ENCODE results near the gene OR2W3.

The OR2W3 gene

DNA sequence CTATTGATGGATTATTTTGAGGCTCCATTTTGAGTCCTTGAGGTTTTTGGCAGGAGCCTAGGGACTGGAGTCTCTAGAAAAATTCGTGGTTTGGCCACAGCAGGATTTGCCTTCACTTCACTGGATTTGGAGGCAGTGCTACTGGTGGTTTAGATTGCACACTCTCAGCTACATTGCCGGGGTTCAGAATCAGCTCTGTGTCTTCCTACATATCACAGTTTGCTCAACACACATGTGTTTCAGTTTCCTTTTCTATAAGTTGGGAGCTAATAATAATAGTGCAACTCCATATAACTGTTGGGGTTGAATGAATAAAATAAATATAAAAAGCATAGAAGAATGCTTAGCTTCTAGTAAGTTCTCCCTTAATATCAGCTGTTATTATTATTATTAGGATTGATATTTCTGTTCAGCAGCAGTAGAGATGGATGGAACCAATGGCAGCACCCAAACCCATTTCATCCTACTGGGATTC lies at the start of gene OR2W3:
Gene OR2W3 (plus strand): TSS at position 425 of the 475 bp plus-strand sequence. CDS start 0 bp downstream, at position 425.
- DNase-seq (ENCODE audit: low spot score) = no peak

GRCh38 chr1:247845693-247846017 lies 49.7 kb upstream of the OR2W3 start:
- DNase-seq (ENCODE audit: low spot score) = no peak

DNA sequence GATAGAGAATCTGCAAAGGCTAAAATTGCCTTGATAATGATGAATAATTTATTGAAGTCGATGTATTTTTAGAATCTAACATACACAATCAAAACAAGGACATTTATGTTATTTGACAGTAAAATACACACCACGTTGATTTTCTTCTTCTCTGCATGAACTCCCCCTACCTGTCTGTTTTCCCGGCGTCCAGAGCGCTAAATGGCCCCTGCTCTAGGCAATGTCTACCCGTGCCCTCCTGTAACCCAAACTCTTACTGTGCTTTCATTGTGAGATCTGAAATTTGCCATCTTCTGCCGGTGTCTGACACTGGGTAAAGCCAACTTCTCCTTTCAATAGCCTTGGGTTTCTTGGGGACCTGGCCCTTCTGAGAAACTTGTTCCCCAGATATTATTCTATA lies 47.0 kb upstream of the OR2W3 start:
- no peak for DNase-seq (ENCODE audit: low spot score)

DNA sequence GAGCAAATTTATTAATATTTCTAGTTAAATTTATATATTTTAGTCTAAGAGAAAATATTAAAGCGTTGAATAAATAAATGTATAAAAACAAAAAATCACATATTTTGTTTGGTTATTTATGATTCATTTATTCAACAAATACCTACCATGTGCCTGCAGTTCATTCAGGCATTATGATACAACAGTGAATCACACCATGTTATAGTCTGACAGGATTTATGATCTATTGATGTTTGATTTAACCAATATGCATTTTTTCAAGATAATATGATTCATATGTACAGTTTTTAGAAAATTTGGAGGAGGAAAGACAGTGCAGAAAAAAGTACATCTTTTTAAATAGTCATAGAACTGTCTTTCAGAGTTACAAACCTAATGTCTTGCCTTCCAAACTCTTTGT lies 45.8 kb upstream of the OR2W3 start:
- no peak for DNase-seq (ENCODE audit: low spot score)

DNA sequence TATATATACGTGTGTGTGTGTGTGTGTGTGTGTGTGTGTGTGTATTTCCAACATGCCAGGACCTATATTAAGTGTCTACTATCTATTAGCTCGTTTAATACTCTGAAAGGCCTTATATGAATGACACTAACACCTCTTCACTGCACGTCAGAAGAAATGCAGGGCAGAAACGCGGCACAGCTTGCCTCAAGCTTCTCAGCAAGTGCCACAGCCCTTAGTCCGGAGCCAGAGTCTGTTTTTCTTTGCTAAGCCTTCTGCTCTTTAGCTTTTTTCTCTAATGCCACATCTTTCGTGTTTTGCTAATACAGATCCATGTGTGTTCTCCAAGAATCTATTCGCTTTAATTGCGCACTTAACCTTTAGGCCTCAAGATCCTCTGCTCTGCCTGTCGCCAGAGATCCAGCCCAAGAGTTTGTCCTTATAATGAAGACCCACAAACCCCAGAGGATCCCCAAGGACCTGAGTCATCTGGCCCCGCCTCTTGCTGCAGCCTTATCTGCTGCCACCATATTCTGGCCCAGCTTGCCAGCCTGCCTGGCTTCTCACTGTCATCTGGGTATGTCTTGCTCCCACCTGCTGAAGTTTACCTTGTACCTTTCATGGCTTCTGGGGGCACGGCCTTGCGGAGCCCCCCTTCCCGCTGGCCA lies 40.4 kb upstream of the OR2W3 start:
- DNase-seq (ENCODE audit: low spot score) = no peak

DNA sequence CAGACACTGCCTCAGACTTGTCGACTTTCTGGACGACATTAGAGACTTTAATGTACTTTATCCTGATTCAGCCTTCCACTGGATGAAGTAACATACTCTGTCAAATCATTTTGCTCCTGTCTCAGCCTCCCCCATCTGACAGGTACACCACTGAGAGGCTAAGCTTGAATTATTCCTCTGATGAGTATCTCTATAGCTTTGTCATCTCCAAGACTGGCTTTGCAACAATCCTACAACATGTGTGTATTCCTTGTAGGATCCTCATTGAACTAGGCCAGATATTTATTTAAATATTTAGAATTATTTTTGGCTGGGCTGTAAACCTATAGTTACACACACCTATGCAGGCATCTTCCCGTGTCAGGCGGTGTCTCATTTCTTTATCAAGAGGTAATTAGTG lies 39.5 kb upstream of the OR2W3 start:
- no peak for DNase-seq (ENCODE audit: low spot score)

DNA sequence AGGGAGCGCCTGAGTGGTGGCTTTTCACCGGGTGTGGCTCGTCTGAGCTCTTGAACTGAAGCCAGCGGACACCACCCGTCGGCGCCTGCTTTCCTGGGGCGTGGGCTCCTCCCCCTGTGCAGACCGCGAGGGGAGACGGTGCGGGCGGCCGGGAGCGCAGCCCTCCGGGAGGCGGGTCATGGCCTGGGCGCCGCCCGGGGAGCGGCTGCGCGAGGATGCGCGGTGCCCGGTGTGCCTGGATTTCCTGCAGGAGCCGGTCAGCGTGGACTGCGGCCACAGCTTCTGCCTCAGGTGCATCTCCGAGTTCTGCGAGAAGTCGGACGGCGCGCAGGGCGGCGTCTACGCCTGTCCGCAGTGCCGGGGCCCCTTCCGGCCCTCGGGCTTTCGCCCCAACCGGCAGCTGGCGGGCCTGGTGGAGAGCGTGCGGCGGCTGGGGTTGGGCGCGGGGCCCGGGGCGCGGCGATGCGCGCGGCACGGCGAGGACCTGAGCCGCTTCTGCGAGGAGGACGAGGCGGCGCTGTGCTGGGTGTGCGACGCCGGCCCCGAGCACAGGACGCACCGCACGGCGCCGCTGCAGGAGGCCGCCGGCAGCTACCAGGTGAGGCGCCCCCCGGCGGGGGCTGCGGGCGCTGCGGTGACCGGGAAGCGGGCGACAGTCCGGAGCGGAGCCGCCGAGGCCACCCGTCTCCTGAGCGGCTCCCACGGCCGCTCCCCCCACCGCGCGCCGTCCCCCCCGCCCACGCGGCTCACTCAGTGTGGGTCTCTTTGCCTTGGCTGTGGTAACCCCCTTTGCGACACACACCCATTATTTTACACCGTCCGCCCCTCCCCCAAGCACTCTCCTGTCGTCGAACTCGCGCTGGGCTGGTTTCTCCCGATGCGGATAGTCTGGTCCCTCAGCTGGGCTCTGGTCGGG lies 38.1 kb upstream of the OR2W3 start, which contains the start of gene TRIM58:
Gene TRIM58 (plus strand): TSS at position 119 of the 916 bp plus-strand sequence. CDS start 60 bp downstream, at position 179.
- peak; percentile 7 for DNase-seq (ENCODE audit: low spot score)

DNA sequence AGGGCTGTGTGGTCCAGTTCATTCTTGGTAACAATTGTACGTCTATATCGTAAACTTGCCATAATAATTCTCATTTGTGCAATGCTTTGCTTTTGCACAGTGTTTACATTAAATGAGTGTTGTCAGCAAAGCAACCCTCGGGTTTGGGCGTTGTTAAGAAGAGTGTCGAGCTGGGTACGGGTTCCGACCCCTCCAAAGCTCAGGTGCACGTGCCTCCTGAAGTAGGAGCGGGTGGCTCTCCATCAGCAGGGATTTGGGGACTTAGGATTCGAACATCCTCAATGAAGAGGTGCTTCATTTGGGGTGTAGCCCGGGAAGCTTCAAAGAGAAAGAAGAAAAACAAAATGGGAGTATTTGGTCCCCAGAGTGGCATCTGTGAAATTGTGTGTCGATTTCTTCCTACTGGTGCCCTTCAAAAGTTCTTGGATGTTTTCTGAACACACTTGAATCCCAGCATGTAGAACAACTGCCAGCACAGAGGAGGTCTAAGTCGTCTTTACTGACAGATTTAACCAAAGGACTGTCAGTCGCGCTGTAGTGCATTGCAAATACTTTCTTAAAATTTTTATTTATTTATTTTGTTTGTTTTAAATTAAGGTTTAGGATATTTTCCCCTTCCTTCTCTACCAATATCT lies 37.3 kb upstream of the OR2W3 start:
- DNase-seq (ENCODE audit: low spot score) = no peak

DNA sequence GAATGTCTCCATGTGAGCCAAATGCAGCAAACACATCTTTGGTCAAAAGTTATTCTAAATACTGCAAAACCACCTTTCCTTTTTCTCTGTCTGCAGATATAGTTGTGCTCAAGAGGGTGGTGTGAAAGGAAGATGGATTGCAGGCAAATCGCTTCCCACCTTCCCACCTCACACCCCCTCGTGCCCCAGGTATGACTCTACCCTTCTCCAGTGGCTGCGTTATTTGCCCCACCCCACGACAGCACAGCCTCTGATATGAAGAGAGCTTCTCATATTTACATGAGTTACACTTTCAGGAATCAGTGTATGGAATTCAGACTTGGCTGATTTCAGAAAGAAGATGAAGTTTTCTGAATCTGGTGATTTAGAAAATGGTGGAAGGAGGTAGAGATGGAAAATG lies 32.6 kb upstream of the OR2W3 start:
- DNase-seq (ENCODE audit: low spot score) = no peak

DNA sequence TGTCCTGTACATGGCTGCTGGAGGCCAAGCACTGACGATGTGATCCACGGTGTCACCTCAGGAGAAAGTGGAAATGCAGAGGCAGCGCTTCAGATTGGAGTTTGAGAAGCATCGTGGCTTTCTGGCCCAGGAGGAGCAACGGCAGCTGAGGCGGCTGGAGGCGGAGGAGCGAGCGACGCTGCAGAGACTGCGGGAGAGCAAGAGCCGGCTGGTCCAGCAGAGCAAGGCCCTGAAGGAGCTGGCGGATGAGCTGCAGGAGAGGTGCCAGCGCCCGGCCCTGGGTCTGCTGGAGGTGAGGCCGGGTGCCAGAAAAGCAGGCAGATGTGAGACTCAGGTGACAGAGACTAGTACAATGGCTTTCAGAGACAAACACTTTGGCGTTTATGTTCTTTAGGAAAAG lies 30.7 kb upstream of the OR2W3 start:
- no peak for DNase-seq (ENCODE audit: low spot score)

DNA sequence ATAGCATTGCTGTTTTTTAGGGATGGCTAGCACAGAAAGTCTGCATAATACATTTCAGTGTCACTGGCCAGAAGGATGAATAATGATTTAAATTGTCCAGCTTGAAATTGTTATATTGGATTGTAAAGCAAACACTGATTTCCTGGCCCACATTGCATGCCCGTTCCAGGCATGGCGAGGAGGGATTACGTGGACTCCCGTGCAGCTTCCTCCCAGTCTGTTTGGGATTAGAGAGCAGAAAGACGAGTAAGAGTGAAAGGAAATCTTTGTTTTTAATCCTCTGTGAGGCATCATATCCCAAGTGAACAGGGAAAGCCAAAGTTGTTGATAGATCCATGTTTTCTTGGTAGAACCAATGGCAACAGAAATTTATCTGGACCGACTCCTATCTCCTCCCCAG lies 30.0 kb upstream of the OR2W3 start:
- no peak for DNase-seq (ENCODE audit: low spot score)

DNA sequence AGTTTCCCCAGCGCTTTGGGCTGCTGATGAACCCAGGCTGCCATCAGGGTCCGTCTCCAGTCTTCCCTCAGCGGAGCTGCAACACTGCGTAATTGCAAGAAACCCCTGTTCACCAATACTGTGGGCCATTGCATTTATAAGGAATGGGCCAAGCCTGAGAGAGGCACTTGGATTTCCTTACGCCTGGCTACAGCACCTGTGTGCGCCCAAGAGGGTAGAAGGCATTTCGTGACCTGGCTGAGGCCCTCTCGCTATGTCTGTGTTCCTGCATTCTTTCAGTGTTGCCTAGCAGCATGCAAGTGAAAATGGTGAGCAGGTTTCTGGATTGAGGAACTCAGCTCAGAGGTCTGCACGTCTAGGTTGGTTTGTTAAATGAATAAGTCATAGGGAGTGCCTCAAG lies 12.0 kb upstream of the OR2W3 start:
- DNase-seq (ENCODE audit: low spot score) = no peak

DNA sequence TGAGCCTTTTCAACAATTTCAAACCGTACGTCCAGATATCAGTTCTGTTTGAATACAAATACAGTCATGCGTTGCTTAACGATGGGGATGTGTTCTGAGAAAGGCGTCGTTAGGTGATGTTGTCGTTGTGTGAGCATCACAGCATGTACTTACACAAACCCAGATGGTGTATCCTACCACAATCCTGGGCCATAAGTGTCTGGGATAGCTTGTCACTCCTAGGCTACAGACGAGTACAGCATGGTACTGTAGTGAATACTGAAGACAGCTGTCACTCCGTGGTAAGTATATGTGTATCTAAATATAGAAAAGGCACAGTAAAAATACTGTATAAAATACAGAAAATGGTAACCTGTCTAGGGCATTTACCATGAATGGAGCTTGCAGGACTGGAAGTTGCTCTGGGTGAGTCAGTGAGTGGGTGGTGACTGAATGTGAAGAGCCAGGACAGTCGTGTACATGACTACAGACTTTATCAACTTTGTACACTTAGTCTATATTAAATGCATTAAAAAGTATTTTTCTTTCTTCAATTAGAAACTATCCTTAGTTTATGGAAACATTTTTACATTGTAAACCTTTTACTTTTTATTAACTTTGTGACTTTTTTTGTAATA lies 10.5 kb upstream of the OR2W3 start:
- DNase-seq (ENCODE audit: low spot score) = no peak

GRCh38 chr1:247895976-247896375 lies 589 bp downstream of the OR2W3 start:
- DNase-seq (ENCODE audit: low spot score) = no peak

DNA sequence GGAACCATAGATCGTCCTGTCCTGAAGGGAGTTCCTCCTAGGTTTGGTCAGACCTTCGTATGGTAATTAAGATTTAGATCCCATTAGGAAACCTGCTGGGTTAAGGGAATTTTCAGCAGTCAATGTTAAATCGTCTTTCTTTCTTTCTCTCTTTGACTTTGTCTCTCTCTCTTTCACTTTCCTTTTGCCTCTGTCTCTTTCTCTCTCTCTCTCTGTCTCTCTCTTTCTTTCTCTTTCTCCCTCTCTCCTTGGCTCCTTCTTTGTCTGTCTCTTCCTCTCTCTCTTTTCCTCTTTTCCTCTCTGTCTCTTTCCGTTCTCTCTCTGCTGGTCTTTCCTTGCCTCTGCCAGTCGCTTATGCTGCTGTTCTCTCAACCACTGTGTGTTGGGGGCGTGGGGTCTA lies 8.7 kb downstream of the OR2W3 start:
- no peak for DNase-seq (ENCODE audit: low spot score)

DNA sequence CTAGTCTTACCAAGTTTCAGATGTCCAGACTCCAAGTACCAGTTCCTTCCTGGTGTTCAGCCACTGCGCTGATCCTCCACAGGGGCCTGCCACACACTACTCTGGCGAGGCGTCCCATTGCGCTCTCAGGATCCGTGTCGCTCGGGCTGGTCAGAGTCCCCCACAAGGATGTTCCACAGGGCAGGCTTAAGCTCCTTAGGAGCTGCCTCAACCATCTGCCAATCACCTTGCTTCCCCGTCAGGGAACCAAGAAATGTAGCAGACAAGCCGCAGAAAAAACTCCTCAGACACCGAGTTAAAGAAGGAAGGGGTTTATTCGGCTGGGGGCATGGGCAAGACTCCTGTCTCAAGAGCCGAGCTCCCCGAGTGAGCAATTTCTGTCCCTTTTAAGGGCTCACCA lies 9.8 kb downstream of the OR2W3 start:
- no peak for DNase-seq (ENCODE audit: low spot score)

- DNase-seq (ENCODE audit: low spot score) = no peak
These were observed 10.6 kb downstream of the OR2W3 start for GRCh38 chr1:247905910-247906503.

GRCh38 chr1:247906504-247907047 lies 11.2 kb downstream of the OR2W3 start:
- DNase-seq (ENCODE audit: low spot score) = peak; percentile 9

- no peak for DNase-seq (ENCODE audit: low spot score)
These were observed 13.4 kb downstream of the OR2W3 start for GRCh38 chr1:247908766-247909165.

GRCh38 chr1:247913786-247914185 lies 18.4 kb downstream of the OR2W3 start:
- DNase-seq (ENCODE audit: low spot score) = no peak

- DNase-seq (ENCODE audit: low spot score) = no peak
These were observed 19.7 kb downstream of the OR2W3 start for GRCh38 chr1:247914941-247915662.
